SK-N-SH (cell line): ENCODE measurements around the gene NPC2.
A peak's percentile ranks its signal among the peaks of the same experiment; 100 is the strongest.

Source experiments
- CTCF ChIP-seq: fragments of 200-600 bp; sonication (generic); IDR thresholded peaks from 2 replicates; pipeline ENCODE4 v1.6.1; 2017; ENCODE audit warnings: antibody characterized with exemption, mild to moderate bottlenecking, moderate library complexity
- MXI1 ChIP-seq: IDR thresholded peaks from 2 replicates; pipeline ENCODE4 v1.6.1; 2012; ENCODE audit warnings: mild to moderate bottlenecking, low read depth, low read length, improper control_type of control experiment
- PBX3 ChIP-seq: IDR thresholded peaks from 2 replicates; pipeline ENCODE4; 2012
- POLR2AphosphoS5 ChIP-seq: IDR thresholded peaks from 2 replicates; pipeline ENCODE4 v1.6.1; 2012; ENCODE audit warnings: low read depth, low read length
- SMC3 ChIP-seq: IDR thresholded peaks from 2 replicates; pipeline ENCODE4 v1.6.1; 2012; ENCODE audit warnings: low read depth, low read length, improper control_type of control experiment
- USF1 ChIP-seq: IDR thresholded peaks from 2 replicates; pipeline ENCODE4 v1.4.0; 2012; ENCODE audit warnings: low read depth, borderline replicate concordance

GRCh38 chr14:74508292-74508731, 15.2 kb upstream of the NPC2 start:
- TF ChIP-seq CTCF, result peak; percentile 43
- TF ChIP-seq USF1, result no peak
- TF ChIP-seq PBX3, result no peak
- no peak for TF ChIP-seq POLR2AphosphoS5
- TF ChIP-seq SMC3, result peak; percentile 21; the same call in 1 of the 2 replicates
- TF ChIP-seq MXI1, result no peak
